Neural progenitor cell (in vitro differentiated cells): ENCODE measurements around the gene GNG7.
A peak's percentile ranks its signal among the peaks of the same experiment; 100 is the strongest.

Source experiments
- EZH2 ChIP-seq: fragments of 200-600 bp; sonication (generic); IDR thresholded peaks from 2 replicates; pipeline ENCODE4 v1.6.1; 2017; ENCODE audit warnings: antibody characterized with exemption, mild to moderate bottlenecking, moderate library complexity
- EZH2phosphoT487 ChIP-seq: fragments of 200-600 bp; sonication (generic); IDR thresholded peaks from 2 replicates; pipeline ENCODE4 v1.6.1; 2017; ENCODE audit warnings: antibody characterized with exemption
- TF ChIP-seq, protein P1 (sequence below): fragments of 200-600 bp; sonication (generic); IDR thresholded peaks from 2 replicates; pipeline ENCODE4 v1.5.1; 2017; ENCODE audit warnings: antibody characterized with exemption, mild to moderate bottlenecking

DNA sequence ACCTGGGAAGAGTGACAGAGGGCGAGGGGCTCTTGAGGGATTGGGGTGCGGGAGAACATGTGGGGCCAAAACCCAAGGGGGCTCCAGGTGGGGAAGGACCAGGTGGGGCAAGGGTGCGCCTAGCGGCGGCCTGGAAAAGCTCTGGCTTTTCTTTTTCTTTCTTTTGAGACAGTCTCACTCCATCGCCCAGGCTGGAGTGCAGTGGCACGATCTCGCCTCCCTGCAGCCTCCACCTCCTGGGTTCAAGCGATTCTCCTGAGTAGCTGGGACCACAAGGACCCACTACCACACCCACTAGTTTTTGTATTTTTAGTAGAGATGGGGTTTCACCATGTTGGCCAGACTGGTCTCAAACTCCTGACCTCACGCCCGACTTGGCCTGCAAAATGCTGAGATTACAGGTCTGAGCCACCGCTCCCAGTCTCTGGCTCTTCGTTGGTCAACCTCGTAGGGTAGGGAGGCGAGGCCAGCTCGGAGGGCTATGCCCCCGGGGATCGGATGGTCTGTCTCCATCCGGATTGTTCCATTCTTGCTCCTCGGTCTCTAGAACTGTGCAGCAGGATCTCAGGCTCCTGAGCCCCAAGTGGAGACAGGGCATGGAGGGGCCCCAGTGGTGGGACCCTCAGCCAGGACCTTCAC lies 222.8 kb downstream of the GNG7 start:
- TF ChIP-seq, protein P1, sequence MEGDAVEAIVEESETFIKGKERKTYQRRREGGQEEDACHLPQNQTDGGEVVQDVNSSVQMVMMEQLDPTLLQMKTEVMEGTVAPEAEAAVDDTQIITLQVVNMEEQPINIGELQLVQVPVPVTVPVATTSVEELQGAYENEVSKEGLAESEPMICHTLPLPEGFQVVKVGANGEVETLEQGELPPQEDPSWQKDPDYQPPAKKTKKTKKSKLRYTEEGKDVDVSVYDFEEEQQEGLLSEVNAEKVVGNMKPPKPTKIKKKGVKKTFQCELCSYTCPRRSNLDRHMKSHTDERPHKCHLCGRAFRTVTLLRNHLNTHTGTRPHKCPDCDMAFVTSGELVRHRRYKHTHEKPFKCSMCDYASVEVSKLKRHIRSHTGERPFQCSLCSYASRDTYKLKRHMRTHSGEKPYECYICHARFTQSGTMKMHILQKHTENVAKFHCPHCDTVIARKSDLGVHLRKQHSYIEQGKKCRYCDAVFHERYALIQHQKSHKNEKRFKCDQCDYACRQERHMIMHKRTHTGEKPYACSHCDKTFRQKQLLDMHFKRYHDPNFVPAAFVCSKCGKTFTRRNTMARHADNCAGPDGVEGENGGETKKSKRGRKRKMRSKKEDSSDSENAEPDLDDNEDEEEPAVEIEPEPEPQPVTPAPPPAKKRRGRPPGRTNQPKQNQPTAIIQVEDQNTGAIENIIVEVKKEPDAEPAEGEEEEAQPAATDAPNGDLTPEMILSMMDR = peak; percentile 43
- TF ChIP-seq EZH2phosphoT487 (no peak), EZH2 (no peak)
